Natural killer cell (primary cell): ENCODE results near the gene POLA2. TPM values are rescaled to one million over a fixed set of nuclear protein-coding genes. Genes with fewer than 3 reads are reported as not detected.

ENCODE experiments used
- ATAC-seq, 3 donors: fragments of 150-1000 bp in 2 of 3; fragments of 200-7000 bp in 1 of 3; cut with Tn5 transposase; 1 replicate in 1 of 3; 2 replicates in 2 of 3; pipeline ENCODE4 v1.10.0; 2021; ENCODE audit warnings: mild to moderate bottlenecking in 2 of 3, moderate library complexity in 2 of 3
- DNase-seq, 2 donors: peaks; one replicate each; pipeline versions ENCODE4 v3.0.0 to v3.0.0-alpha.2; 2013 to 2021; ENCODE audit warnings: mixed read lengths in 1 of 2
- H3K27ac ChIP-seq: one replicate; pipeline ENCODE4 v1.5.1; 2013; ENCODE audit warnings: mild to moderate bottlenecking, low read length
- H3K27me3 ChIP-seq: one replicate; pipeline ENCODE4 v1.6.1; 2013; ENCODE audit warnings: low read length; ENCODE audit not compliant: control insufficient read depth, insufficient read depth
- H3K36me3 ChIP-seq: one replicate; pipeline ENCODE4 v1.6.1; 2013; ENCODE audit warnings: low read length; ENCODE audit not compliant: control insufficient read depth, insufficient read depth
- H3K4me1 ChIP-seq: one replicate; pipeline ENCODE4 v1.6.1; 2013; ENCODE audit warnings: low read length; ENCODE audit not compliant: control insufficient read depth, insufficient read depth
- H3K4me3 ChIP-seq: one replicate; pipeline ENCODE4 v1.5.1; 2013; ENCODE audit warnings: low read length
- H3K9me3 ChIP-seq: one replicate; pipeline ENCODE4 v1.6.1; 2013; ENCODE audit warnings: low read length; ENCODE audit not compliant: control insufficient read depth, insufficient read depth
- H3K27ac Mint-ChIP-seq, 2 donors: one replicate each; pipeline ENCODE4 v1.8.0; 2022; ENCODE audit warnings: mild to moderate bottlenecking in 2 of 2, mixed read lengths in 2 of 2, moderate library complexity in 1 of 2
- H3K27me3 Mint-ChIP-seq, 2 donors: one replicate each; pipeline ENCODE4 v1.8.0; 2022; ENCODE audit warnings: low read depth in 2 of 2, mixed read lengths in 2 of 2
- H3K36me3 Mint-ChIP-seq: one replicate; pipeline ENCODE4 v1.8.0; 2022; ENCODE audit warnings: mixed read lengths
- H3K4me1 Mint-ChIP-seq, 2 donors: one replicate each; pipeline ENCODE4 v1.8.0; 2022; ENCODE audit warnings: mixed read lengths in 2 of 2
- H3K4me3 Mint-ChIP-seq: one replicate; pipeline ENCODE4 v1.8.0; 2022; ENCODE audit warnings: mild to moderate bottlenecking, moderate library complexity, mixed read lengths
- H3K9me3 Mint-ChIP-seq, 2 donors: one replicate each; pipeline ENCODE4 v1.8.0; 2022; ENCODE audit warnings: mixed read lengths in 2 of 2
- CTCF ChIP-seq: fragments of 200-600 bp; IDR thresholded peaks from one replicate; pipeline ENCODE4 v1.8.0; 2022; ENCODE audit warnings: antibody characterized with exemption
- WGBS: methylation state at CpG from one replicate; pipeline ENCODE4 v1.1.7; 2013; ENCODE audit warnings: missing lambda C conversion rate; ENCODE audit not compliant: insufficient coverage; 5-methylcytosine and 5-hydroxymethylcytosine counted together
- intact Hi-C: fragments of 100-400 bp; cut with micrococcal nuclease; formaldehyde crosslinking; loops from one replicate; pipeline ENCODE4 v1.14.2; 2022
- total RNA-seq, 4 donors: library from RNA; stranded (reverse); fragments of 120-200 nt in 1 of 4; gene quantifications; one replicate each; pipeline versions ENCODE4 v1.2.3 to v1.2.4, GENCODE V29; 2013 to 2022

POLA2 gene
- total RNA-seq, 3 donors from 2014 or later (not counting 1 experiment from before 2014, with no cell fraction given), result 21.2 to 24.2 (median 22.7) TPM

- DNase-seq (no peak), ATAC-seq (no peak)
- no peaks in the 10 kb centered on the region for H3K27me3 Mint-ChIP-seq
- H3K4me1 Mint-ChIP-seq, result no peaks in the 10 kb centered on the region
- Histone ChIP-seq H3K27ac (no peak overlapping the region), H3K4me1 (no peaks in the 10 kb centered on the region), H3K4me3 (no peak overlapping the region), H3K27me3 (no peaks in the 10 kb centered on the region), H3K9me3 (no peaks in the 10 kb centered on the region), H3K36me3 (no peaks in the 10 kb centered on the region)
- no peaks in the 10 kb centered on the region for H3K9me3 Mint-ChIP-seq
- no peaks in the 10 kb centered on the region for H3K36me3 Mint-ChIP-seq
- no peak overlapping the region for H3K4me3 Mint-ChIP-seq
- TF ChIP-seq CTCF, result no peak
- H3K27ac Mint-ChIP-seq, result no peak overlapping the region
- WGBS, result 88% methylated on average over 9 of the region's 9 CpGs
- intact Hi-C loops, result loop anchor here (5.0 kb wide), 1 partner anchor 39 kb away; no protein-coding TSS in a partner anchor
Observed at GRCh38 chr11:65251476-65251875, 10.3 kb upstream of the POLA2 start.

GRCh38 chr11:65254724-65255123 lies 7.0 kb upstream of the POLA2 start:
- Mint-ChIP-seq H3K27me3 (no peaks in the 10 kb centered on the region), H3K27ac (no peak overlapping the region), H3K36me3 (no peaks in the 10 kb centered on the region), H3K4me3 (no peak overlapping the region), H3K9me3 (no peaks in the 10 kb centered on the region), H3K4me1 (no peaks in the 10 kb centered on the region)
- TF ChIP-seq CTCF, result no peak
- Histone ChIP-seq H3K4me1 (no peaks in the 10 kb centered on the region), H3K36me3 (no peaks in the 10 kb centered on the region), H3K27me3 (no peaks in the 10 kb centered on the region), H3K4me3 (no peak overlapping the region), H3K9me3 (no peaks in the 10 kb centered on the region), H3K27ac (no peak overlapping the region)
- WGBS, result 96% methylated on average over 6 of the region's 6 CpGs
- no peak for DNase-seq
- intact Hi-C loops, result loop anchor here (5.0 kb wide), 1 partner anchor 42 kb away; no protein-coding TSS in a partner anchor
- ATAC-seq, result no peak

- 99% methylated on average over 5 of the region's 5 CpGs for WGBS
- H3K9me3 Mint-ChIP-seq, result no peaks in the 10 kb centered on the region
Observed at GRCh38 chr11:65258988-65259387, 2.8 kb upstream of the POLA2 start.

More at GRCh38 chr11:65258988-65259387, 2.8 kb upstream of the POLA2 start:
- Mint-ChIP-seq H3K36me3 (no peaks in the 10 kb centered on the region), H3K27ac (no peak overlapping the region), H3K4me1 (peaks cover 19 to 23% of the 10 kb centered on the region in 2 donors), H3K4me3 (peak overlapping the region; percentile 28), H3K27me3 (no peaks in the 10 kb centered on the region)
- Histone ChIP-seq H3K27me3 (no peaks in the 10 kb centered on the region), H3K4me1 (peaks cover 22% of the 10 kb centered on the region), H3K36me3 (no peaks in the 10 kb centered on the region), H3K27ac (no peak overlapping the region), H3K9me3 (no peaks in the 10 kb centered on the region), H3K4me3 (no peak overlapping the region)
- intact Hi-C loops, result no loop called here
- no peak for TF ChIP-seq CTCF
- DNase-seq, result no peak
- no peak for ATAC-seq
